HG02571 (cell line): ENCODE data around the gene KANSL3.
"Not testable (repeated sequence)": the region's sequence is repeated elsewhere in the genome, so short reads cannot be mapped to it uniquely, and the experiment has no call there.

Experiments used
- ATAC-seq: cut with Tn5 transposase; IDR thresholded peaks from one replicate; pipeline ENCODE4 v1.9.1; 2021; ENCODE audit warnings: mild to moderate bottlenecking, moderate library complexity; ENCODE audit not compliant: unreplicated experiment

The KANSL3 gene

DNA sequence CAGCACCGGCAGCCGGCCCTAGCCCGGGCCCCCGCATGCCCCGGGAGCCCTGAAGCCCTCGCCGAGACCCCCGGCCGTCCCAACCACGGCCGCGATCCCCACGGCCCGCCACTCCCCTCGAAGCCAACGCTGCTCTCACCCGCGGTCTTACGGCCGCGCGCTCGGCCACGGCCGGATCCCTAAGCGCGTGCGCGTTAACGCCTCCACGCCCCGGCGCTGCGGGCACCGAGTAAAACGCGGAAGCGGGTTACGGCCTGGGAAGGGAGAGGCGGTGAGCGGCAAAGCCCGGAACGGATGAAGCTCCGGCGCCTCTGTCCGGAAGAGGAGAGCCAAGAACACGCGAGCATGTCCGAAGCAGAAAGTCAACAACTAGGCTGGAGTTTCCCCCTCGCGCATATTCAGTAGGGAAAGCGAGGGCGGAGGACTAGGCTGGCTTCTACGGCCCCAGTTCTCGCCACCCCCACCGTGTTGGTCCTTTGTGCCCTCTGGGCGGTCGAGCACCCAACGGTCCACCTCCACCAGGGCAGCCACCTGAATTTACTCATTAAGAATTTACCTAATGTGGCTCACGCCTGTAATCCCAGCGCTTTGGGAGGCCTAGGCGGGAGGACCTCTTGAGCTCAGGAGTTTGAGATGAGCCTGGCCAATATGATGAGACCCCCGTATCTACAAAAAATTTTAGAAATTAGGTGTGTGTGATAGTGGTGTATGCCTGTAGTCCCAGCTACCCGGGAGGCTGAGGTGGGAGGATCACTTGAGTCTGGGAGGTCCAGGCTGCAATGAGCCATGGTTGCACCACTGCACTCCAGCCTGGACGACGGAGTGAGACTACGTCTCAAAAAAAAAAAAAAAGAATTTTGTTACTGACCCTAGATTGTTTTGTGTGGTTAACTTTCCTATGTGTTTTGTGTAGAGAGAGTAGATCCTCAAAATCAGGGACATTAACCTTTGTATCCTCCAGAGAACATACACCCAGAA is at the start of gene KANSL3:
Gene KANSL3 (minus strand): TSS at position 169 of the 978 bp plus-strand sequence. CDS start 1,177 bp downstream, outside the sequence.
- ATAC-seq: peak; percentile 70

DNA sequence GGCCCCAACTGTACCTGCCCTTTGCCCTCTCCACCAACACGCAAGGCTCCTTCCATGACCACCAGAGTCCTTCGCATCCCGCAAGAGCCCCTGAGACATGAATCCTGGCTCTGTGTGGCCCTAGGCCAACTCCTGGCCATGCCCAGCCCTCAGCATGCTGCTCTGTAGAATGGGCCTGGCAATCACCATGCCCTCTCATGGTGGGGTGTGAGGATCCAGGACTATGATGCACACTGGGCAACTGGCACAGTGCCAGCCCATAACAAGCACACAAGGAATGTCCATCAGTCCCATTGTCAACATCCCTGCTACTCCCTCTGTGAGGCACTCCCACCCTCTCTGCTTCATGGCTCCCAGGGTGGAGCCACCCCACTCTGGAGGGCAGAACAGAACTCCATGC is 49.2 kb upstream of the KANSL3 start:
- ATAC-seq: no peak

DNA sequence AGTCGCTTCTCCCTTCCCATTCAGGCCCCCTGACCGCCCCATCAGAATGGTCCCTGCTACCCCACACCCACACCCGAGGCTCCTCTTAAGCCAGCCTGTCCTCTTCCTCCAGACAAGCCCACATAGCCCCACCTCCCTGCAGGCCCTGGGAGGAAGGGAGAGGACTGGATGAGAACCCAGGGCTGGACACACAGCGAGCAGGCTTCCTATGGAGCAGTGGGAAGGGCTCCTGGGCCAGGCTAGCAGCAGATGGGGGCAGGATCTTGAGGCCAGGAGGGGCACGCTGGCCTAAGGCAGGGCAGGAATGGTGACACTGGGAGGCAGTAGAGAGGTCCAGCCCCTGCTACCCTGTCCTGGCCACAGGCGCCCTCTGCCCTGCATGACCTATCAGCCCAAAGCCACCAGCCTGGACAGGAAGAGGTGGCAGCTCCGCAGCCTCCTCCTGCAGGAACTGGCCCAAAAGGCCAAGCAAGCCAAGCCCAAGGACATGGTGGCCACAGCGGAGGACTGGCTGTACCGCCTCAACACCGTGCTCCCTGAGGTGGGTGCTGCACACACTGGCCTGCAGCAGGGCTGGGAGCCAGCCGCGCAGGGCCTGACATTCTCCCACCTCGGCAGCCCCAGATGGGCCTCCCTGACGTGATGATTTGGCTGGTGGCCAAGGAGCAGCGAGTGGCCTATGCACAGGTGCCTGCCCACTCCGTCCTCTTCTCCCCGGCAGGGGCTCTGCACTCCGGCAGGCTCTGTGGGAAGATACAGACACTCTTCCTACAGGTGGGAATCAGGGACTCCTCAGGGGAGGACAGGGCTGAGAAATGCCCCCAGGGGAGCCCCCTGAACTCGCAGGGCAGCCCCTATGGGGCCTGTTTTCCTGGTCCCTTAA is 47.7 kb upstream of the KANSL3 start:
- ATAC-seq: no peak

DNA sequence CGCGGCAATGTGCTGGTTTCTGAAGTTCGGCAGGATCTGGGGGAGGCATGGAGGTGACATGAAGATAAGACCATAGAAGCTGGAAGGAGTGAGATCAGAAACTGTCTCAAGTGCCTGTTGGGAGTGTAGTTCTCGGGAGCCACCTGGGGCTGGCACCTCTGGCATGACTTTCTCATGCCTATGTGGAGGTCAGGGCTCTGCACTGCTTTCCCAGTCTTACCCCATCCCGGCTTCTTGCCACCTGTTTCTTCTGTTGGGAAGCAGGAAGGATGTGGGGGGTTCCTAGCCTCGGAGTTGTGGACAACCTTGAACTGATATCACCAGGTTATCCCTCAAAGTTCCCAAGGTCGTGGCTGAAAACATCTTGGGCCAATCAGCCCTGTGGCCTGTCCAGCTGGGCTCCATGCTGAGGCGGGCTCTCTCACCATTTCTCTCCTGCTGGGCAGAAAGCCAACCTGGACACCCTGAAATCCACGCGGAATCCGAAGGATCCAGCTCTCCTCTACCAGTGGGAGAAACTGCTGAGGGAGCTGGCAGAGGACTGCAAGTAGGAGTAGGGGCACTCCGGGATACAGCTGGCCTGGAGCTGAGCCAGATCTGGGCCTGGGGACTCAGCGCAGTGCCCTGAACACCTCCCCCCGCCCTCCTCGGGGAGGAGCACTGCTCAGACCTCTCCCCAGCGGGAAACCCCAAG is 46.9 kb upstream of the KANSL3 start:
- no peak for ATAC-seq

DNA sequence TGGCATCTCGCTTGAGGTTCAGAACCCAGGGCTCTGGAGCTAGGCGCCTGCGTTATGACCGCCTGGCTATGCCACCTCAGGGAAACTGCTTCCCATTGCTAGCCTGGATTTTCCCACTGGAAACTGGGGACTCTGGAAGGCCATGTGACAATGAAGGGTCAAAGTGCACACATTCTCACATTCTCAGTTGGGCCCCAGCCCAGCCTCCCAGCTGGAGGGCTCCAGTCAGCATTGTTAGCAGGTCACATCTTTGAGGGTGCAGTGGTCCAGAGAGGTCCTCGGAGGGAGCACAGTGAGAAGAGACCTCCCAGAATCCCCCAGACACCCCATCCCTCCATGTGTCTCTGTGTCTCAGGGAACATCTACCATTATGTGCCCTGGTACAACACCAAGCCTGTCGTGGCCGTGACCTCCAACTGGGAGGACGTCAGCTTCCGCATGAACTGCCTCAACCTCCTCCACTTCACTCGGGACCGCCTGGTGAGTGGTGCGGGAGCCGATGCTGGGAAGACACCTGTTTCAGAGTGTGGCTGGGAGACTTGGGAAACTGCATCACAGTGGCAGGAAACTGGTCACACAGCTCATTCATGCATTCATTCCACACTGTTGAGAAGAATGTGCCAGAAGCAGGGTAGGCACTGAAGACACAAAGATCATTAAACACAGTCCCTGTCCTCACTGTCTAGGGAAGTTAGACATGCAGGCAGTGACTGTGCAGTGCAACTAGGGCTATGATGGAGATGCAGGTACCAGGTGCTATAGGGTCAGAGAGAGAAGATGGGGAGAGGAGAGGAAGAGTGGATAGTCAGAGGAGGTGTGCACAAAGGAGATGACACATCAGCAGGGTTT is 46.1 kb upstream of the KANSL3 start:
- no peak for ATAC-seq

DNA sequence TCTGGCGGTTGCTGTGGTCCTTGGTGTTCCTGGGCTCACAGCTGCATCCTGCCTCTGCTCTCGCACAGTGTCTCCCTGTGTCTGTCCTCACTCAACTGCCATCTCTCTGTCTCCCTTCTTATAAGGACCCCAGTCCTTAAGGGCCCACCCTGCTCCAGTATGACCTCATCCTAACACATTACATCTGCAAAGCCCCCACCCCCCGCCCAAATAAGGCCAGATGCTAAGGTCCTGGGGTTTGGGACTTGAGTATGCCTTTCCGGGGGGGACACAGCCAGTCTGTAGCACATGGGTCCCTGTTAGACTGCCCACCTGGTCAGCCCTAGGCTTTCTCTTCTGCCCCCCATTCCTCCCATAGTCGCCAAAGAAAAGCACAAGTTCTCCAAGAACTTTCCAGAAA is 45.2 kb upstream of the KANSL3 start:
- ATAC-seq: no peak

DNA sequence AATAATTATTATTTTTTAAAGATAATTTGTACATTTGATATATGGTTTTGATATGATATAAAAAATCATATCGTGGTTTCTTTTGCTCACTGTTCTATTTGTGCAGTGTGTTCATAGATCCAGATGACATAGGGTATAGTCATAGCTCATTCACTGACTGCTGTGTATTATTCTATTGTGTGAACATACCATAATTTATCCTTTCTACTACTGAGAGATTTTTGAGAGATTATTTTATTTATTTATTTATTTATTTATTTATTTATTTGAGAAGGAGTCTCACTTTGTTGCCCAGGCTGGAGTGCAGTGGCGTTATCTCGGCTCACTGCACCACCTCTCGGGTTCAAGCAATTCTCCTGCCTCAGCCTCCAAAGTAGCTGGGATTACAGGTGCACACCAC is 43.4 kb upstream of the KANSL3 start:
- ATAC-seq: no peak

DNA sequence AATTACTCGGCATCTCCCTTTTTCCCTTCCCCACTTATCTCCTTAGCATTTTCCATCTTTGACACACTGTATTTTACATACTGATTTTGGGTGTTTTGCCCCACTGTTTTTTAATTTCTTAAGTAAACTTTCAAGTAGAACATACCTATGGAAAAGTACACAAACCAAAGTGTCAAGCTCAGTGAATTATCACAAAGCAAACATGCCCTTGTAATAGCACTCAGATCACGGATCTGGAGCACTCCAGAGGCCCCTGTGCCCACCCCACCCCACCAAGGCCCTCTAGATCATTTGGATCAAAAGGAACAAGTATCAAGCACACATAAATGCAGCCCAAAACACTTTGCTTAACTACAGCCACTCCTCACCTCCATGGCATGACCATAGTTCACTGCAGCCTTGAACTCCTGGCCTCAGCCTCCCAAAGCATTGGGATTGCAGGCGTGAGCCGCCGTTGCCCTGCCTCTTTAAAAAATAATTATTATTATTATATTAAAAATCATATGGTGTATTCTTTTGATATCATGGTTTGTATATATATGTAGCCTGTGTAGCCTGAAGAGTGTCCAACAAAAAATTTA is 42.5 kb upstream of the KANSL3 start:
- ATAC-seq: no peak

DNA sequence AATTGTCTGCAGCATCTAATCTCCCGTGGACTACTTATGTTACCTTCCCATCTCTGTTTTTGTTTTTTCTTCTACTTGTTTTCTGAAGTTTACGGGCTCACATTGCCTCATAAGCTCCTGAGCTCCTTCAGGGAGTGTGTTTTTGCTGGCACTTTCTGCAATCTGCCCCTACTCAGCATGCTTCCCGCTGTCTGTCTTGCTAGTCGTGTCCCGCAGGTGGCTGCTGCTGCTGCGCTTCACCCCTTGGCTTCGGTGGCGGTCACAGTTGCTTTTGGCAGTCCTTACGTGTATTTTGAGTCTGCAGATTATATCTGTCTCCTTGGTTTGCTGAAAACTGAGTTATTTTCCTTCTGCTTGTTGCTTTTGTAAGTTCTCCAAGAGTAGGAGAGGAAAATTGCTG is 41.7 kb upstream of the KANSL3 start:
- ATAC-seq: no peak

DNA sequence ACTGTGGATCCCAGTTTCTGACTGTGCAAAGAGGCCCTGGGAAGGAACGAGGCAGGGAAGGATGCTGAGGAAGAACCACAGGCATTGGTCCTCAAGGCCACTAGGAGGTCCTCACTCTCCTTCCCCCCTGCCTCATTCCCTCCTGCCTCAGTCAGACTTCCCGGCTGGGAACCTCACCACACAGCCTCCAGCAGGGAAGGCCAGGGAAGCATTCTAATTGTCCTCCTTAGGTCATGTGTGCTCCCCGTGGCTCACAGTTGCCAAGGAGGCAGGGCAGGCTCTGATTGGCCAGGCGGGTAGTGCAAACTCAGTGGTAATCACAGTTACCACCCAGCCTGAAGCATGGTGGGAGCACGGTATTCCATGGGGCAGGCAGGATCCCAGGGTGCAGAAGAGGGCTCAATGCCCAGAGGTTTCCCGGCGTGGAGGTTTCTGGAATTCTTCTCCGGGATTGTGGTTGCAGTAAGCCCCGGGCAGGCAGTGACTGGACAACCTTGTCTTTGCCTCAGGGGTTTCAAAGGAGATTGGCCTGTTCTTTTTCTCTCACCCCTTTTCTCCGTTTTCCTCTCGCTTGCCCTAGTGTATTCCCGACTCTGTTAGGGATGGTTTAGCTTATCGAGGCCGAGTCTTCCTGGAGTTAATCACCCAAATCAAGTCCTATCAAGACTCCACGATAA is 31.6 kb upstream of the KANSL3 start:
- ATAC-seq: no peak

DNA sequence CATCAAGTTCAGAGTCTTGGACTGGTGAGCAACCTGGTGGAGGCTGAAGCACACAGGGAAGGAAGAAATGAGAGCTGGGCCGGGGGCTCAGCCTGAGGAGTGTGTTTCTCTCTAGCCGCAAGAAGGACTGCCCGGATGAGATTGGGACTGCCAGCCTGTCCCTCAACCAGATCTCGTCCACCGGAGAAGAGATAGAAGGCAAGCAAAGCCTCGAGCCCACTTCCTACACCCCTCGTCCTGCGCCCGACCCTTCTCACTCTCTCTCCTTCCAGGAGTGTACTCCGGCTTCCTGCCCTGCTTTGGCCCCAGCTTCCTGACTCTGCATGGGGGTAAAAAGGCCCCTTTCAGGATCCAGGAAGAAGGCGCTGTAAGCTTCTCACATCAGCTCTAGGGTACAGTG is 30.7 kb upstream of the KANSL3 start:
- ATAC-seq: no peak

DNA sequence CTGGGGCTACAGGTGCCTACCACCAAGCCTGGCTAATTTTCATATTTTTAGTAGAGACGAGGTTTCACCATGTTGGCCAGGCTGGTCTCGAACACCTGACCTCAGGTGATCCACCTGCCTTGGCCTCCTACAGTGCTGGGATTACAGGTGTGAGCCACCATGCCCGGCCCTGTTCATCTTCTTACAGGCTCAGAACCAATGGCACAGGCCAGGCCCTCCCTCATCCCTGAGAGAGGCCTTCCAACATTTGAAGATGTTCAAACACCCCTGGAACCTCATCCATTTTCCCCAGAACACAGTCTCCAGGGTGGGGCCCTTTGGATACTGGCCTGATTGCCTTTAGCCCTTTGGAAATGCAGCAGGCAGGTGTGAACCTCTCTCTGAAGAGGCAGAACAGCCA is 27.6 kb upstream of the KANSL3 start:
- not testable (repeated sequence) for ATAC-seq

DNA sequence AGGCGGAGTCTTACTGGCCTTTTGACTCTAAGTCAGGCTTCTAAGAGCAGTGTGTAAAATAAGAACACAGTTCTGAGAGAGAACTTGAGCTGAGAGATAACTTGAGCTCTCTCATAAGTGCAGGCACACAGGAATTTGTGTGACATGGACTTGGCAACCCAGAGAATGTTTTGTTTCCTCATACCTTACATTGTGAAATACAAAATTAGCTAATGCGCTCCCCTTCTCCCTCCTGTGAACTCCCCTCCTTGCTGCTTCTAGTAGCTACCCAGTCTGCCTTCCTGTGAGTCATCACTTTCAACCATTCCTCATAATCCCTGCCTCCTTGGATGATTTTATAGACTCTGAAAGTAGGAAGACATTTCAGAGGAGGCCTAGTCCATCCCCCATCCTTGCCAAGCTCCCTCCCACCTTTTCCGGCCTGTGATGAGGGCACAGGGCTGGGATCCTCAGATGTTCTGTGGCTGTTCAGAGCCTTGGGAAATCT is 27.0 kb upstream of the KANSL3 start:
- ATAC-seq: no peak

DNA sequence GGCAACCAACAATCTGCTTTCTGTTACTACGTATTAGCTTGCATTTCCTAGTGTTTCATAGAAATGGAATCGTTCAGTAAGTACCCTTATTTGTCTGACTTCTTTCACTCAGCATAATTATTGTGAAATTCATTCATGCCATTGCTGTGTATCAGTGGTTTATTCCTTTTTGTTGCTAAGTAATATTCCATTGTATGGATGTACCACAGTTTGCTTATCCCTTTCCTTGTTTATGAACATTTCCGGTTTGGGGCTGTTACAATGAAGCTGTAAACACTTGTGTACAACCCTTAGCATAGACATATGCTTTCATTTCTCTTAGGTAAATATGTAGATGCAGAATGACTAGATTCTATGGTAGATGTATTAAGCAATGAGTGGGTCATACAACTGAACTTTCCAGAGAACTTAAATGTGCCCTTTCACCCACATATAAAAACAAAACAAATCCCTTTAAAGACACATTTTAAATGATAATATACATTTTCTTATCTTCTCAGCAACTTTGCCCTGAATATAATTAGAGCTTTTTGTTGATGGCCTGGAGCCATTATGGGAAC is 26.3 kb upstream of the KANSL3 start:
- ATAC-seq: no peak

DNA sequence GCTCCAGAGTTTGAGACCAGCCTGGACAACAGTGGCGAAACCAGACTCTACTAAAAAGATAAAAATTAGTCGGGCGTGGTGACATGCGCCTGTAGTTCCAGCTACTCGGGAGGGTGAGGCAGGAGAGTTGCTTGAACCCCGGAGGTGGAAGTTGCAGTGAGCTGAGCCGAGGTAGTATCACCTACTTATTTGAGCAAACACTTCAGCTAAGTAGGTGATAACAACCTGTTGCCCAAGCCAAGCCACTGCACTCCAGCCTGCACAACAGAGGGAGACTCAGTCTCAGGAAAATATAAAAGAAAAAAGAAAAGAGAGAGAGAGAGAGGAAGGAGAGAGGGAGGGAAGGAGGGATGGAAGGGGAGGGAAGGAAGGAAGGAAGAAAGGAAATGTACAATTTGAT is 25.7 kb upstream of the KANSL3 start:
- ATAC-seq: no peak

DNA sequence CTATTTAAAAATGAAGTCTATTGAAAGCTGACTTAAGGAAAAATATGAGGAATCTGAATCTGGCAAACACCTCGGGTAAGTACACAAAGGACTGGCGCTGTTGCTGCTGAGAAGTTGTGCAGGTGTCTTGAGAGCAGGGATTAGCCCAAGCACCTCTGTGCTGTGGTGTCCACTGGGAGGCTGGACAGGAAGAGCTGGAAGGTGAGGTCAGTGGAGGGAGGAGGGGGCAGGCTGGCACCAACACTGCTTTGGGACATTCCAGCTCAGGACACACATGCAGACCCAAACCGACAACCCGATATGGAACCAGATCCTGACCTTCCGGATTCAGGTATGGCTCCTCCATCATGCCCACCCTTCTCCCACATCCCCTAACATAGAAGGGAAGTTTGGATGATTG is 25.1 kb upstream of the KANSL3 start:
- no peak for ATAC-seq

DNA sequence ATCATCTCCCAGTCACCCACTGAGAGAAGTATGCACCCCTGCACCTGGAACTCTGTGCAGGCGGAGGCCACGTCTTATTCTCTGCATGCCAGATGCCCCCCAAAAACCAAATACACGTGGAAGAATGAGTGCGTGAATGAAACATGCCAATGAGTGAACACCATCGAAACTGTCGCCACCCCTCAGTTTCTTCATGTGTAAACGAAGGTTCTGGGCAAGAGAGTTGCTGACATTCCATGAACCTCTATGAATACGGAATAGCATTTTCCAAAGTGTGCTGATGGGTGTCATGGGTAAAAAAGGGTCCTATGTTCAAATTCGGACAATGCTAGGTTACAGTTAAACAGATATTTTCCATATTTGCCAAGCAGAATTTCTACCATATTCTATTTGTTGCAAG is 24.2 kb upstream of the KANSL3 start:
- ATAC-seq: no peak

DNA sequence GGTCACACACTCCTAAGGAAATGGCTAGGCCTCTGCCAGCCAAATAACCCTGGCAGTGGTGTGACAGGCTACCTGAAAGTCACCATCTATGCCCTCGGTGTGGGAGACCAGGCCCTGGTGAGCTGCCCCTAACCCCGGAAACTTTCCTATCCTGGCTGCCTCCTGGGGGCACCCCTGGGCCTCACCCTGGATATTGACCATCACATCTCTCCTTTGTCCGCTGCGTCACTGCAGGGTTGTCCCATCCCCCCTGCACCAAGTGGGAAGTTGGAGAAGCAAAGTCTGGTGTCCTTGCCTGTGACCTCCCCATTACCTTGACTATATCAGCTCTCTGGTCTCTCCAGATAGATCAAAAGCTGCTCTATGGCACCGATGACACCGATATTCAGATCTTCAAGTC is 23.2 kb upstream of the KANSL3 start:
- no peak for ATAC-seq

DNA sequence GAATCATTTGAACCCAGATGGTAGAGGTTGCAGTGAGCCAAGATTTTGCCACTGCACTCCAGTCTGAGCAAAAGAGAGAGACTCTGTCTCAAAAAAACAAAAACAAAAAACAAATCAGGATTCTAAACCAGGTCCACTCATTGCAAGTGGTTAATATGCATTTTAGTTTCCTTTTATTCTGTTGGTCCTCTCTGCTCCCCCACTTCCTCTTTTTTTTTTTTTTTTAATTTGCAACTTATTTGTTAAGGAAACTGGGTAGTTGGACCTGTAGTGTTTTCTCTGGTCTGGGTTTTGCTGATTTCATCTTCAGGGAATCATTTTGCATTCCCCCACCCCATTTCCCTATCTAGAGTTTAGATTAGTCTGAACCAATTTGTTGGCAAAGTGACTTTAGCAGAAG is 18.4 kb upstream of the KANSL3 start:
- no peak for ATAC-seq
